ENCODE data around the gene ARL15. TPM values are rescaled to one million over a fixed set of nuclear protein-coding genes. Genes with fewer than 3 reads are reported as not detected.

The ARL15 gene
- total and polyA plus RNA-seq, 2 of the 4 experiments (the other 2 are of a cell fraction), result 7.3 to 19.2 TPM

DNA sequence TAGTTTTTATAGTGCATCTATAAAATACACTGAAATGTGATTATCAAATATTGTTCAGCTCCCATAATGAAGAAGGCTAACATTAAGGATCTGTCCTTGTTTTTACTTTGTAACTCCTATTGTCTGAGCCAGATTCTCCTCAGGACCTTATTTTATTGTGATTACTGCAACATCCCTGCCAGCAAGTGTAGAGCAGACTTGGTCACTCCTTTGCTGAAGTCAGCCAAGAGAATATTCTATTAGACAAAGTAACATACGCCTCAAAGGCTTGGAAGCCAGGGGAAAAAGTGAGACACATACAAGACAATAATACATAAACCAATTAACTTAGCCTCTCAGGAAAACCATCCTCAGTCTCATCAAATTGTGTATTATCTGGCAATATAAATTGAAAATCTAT, 269.6 kb downstream of the ARL15 start:
- Histone ChIP-seq H3K14ac (replicated peaks; ENCODE audit: low read depth, low read length) (no peak overlapping the region), H4K20me1 (ENCODE audit: insufficient read depth, low read length) (no peaks in the 10 kb centered on the region), H3K4me2 (ENCODE audit: low read depth, low read length) (no peak overlapping the region), H4K5ac (ENCODE audit: low read depth, low read length) (no peak overlapping the region), H3K9me1 (ENCODE audit: insufficient read depth, low read length) (0 out of 2 replicates have a peak, but pooled peaks cover 2% of the 10 kb centered on the region), H2BK15ac (ENCODE audit: low read depth, low read length) (no peak overlapping the region), H4K8ac (ENCODE audit: low read depth in 2 of 2, low read length in 2 of 2) (no peak overlapping the region), H2AK9ac (replicated peaks; ENCODE audit: low read depth, low read length, poor library complexity) (no peak overlapping the region), H3K9me3 (ENCODE audit: control insufficient read depth, insufficient read depth, low read length) (no peaks in the 10 kb centered on the region), H3K9ac (ENCODE audit: low read depth, low read length) (no peak overlapping the region), H3K27me3 (ENCODE audit: control insufficient read depth, insufficient read depth, low read length) (no peaks in the 10 kb centered on the region), H3K4me1 (ENCODE audit: control insufficient read depth, insufficient read depth, low read length) (no peaks in the 10 kb centered on the region), H3K27ac (ENCODE audit: insufficient read depth, low read length) (no peak overlapping the region), H2BK5ac (ENCODE audit: low read depth, low read length, poor library complexity, severe bottlenecking) (no peak overlapping the region), H2BK20ac (ENCODE audit: low read depth, low read length) (no peak overlapping the region), H3K56ac (ENCODE audit: extremely low read depth, insufficient read depth, low read length) (no peak overlapping the region), H2AFZ (replicated peaks; ENCODE audit: low read length, poor library complexity) (no peak overlapping the region), H3K4me3 (ENCODE audit: insufficient read depth, low read depth, low read length) (no peak overlapping the region), H2AK5ac (ENCODE audit: low read depth, low read length) (no peak overlapping the region), H3K18ac (ENCODE audit: low read depth, low read length) (no peak overlapping the region), H3K79me1 (ENCODE audit: low read depth in 1 of 2, low read length in 2 of 2) (no peaks in the 10 kb centered on the region), H3K4ac (ENCODE audit: low read depth, low read length) (no peak overlapping the region), H3K36me3 (ENCODE audit: control insufficient read depth, insufficient read depth, low read length) (no peaks in the 10 kb centered on the region), H3K23ac (ENCODE audit: low read depth, low read length) (no peak overlapping the region), H2BK120ac (ENCODE audit: low read depth, low read length) (no peak overlapping the region), H4K91ac (ENCODE audit: insufficient read depth, low read depth, low read length) (no peak overlapping the region)
- ChIA-PET CTCF (no interaction called here), POLR2A (ENCODE audit: unreplicated experiment) (no interaction called here)
- DNase-seq, result no peak
- BruUV-seq (replicated peaks), result no TSS peak
- no peak for ATAC-seq (ENCODE audit: low read depth)
- dilution Hi-C loops (cut with HindIII; ENCODE audit: low sequenced_read_pairs, unreplicated experiment) (no loop called here), in situ Hi-C loops (cut with MboI; ENCODE audit: low sequenced_read_pairs) (no loop called here), intact Hi-C loops (cut with micrococcal nuclease) (no loop called here)
- no CpG with 5 or more reads among the region's 1 CpG for WGBS, 2 experiments (ENCODE audit: extremely low coverage in 2 of 2, insufficient read length in 1 of 2)
- TF ChIP-seq BHLHE40 (IDR thresholded peaks at IDR 0.05; ENCODE audit: low read depth, low read length), result no peak
- TF ChIP-seq POLR2A (IDR thresholded peaks at IDR 0.05; ENCODE audit: low read depth, low read length), result no peak
- TF ChIP-seq FOS (IDR thresholded peaks at IDR 0.05; ENCODE audit: low read depth, low read length), result no peak
- no peak for TF ChIP-seq NFE2L2 (IDR thresholded peaks at IDR 0.05; ENCODE audit: low read depth, low read length)
- TF ChIP-seq, protein P1, sequence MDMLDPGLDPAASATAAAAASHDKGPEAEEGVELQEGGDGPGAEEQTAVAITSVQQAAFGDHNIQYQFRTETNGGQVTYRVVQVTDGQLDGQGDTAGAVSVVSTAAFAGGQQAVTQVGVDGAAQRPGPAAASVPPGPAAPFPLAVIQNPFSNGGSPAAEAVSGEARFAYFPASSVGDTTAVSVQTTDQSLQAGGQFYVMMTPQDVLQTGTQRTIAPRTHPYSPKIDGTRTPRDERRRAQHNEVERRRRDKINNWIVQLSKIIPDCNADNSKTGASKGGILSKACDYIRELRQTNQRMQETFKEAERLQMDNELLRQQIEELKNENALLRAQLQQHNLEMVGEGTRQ (IDR thresholded peaks at IDR 0.05; ENCODE audit: low read depth, low read length), result no peak
- TF ChIP-seq CHD1 (IDR thresholded peaks at IDR 0.05; ENCODE audit: low read depth, low read length), result no peak
- TF ChIP-seq MXI1 (IDR thresholded peaks at IDR 0.05; ENCODE audit: borderline replicate concordance, low read depth, low read length), result no peak
- TF ChIP-seq CEBPB (IDR thresholded peaks at IDR 0.05; ENCODE audit: low read depth, low read length), result no peak
